GM19463 (cell line): ENCODE results near the gene HSPE1.
A peak's percentile ranks its signal among the peaks of the same experiment; 100 is the strongest.
"Not testable (repeated sequence)": the region's sequence is repeated elsewhere in the genome, so short reads cannot be mapped to it uniquely, and the experiment has no call there.

ENCODE experiments used
- ATAC-seq: cut with Tn5 transposase; IDR thresholded peaks from one replicate; pipeline ENCODE4 v1.9.1; 2021; ENCODE audit warnings: mild to moderate bottlenecking, moderate library complexity; ENCODE audit not compliant: unreplicated experiment

Gene HSPE1

GRCh38 chr2:197498235-197498936, 1.8 kb upstream of the HSPE1 start:
- ATAC-seq = no peak

GRCh38 chr2:197498937-197499593, 1.1 kb upstream of the HSPE1 start:
- peak; percentile 16 for ATAC-seq

- no peak for ATAC-seq
Observed at GRCh38 chr2:197500503-197501131, 438 bp downstream of the HSPE1 start.

GRCh38 chr2:197502201-197502600, 2.0 kb downstream of the HSPE1 start:
- no peak for ATAC-seq

- ATAC-seq = no peak
Observed at GRCh38 chr2:197502685-197503084, 2.5 kb downstream of the HSPE1 start.

- no peak for ATAC-seq
Observed at GRCh38 chr2:197504000-197504399, 3.8 kb downstream of the HSPE1 start.

GRCh38 chr2:197504512-197504911, 4.3 kb downstream of the HSPE1 start:
- no peak for ATAC-seq

- ATAC-seq = no peak
Observed at GRCh38 chr2:197506658-197507057, 6.5 kb downstream of the HSPE1 start.

GRCh38 chr2:197513915-197514314, 13.7 kb downstream of the HSPE1 start:
- no peak for ATAC-seq

- no peak for ATAC-seq
Observed at GRCh38 chr2:197514754-197515153, 14.6 kb downstream of the HSPE1 start.

GRCh38 chr2:197515315-197515738, 15.1 kb downstream of the HSPE1 start:
- ATAC-seq = no peak

GRCh38 chr2:197515739-197516392, 15.7 kb downstream of the HSPE1 start, which contains the start of gene MOB4:
Gene MOB4, plus strand, starts transcription at chr2:197516066. Its CDS starts 21 bp downstream, at chr2:197516087.
- ATAC-seq = peak; percentile 92

GRCh38 chr2:197516393-197516761, 16.2 kb downstream of the HSPE1 start:
- ATAC-seq = peak; percentile 3

- ATAC-seq = no peak
Observed at GRCh38 chr2:197517150-197517549, 17.0 kb downstream of the HSPE1 start.

GRCh38 chr2:197538412-197538811, 38.2 kb downstream of the HSPE1 start:
- ATAC-seq = no peak

- ATAC-seq = no peak
Observed at GRCh38 chr2:197539734-197540133, 39.6 kb downstream of the HSPE1 start.

GRCh38 chr2:197543206-197543605, 43.0 kb downstream of the HSPE1 start:
- ATAC-seq = no peak

- no peak for ATAC-seq
Observed at GRCh38 chr2:197547163-197547900, 47.2 kb downstream of the HSPE1 start.

GRCh38 chr2:197548582-197548981, 48.4 kb downstream of the HSPE1 start:
- no peak for ATAC-seq

GRCh38 chr2:197551260-197551659, 51.1 kb downstream of the HSPE1 start:
- ATAC-seq = not testable (repeated sequence)
